ENCODE results near the gene TMEM200A. TPM values are rescaled to one million over a fixed set of nuclear protein-coding genes. Genes with fewer than 3 reads are reported as not detected.

The TMEM200A gene
- total RNA-seq, 4 donors from 2014 or later = 5.3 to 11.8 (median 8.1) TPM

GRCh38 chr6:130420911-130421310 lies 55.1 kb downstream of the TMEM200A start:
- Histone ChIP-seq H3K27me3 (no peaks in the 10 kb centered on the region), H3K4me1 (no peaks in the 10 kb centered on the region), H3K36me3 (no peaks in the 10 kb centered on the region), H3K9me3 (no peaks in the 10 kb centered on the region), H3K4me3 (no peak overlapping the region), H3K27ac (no peak overlapping the region)
- TF ChIP-seq CTCF (IDR thresholded peaks at IDR 0.05) (no peak), POLR2A (IDR thresholded peaks at IDR 0.05) (no peak), EP300 (IDR thresholded peaks at IDR 0.05) (no peak)
- DNase-seq (ENCODE audit: low spot score in 2 of 2) = no peak
- 94 to 97% methylated on average over 4 of the region's 4 CpGs for WGBS, 2 donors

- H3K36me3 ChIP-seq = no peaks in the 10 kb centered on the region
- WGBS, 2 donors = 39 to 48% methylated on average over 1 of the region's 1 CpG
- no peaks in the 10 kb centered on the region for H3K27me3 ChIP-seq
- no peak overlapping the region for H3K4me3 ChIP-seq
- no peak overlapping the region for H3K27ac ChIP-seq
- H3K9me3 ChIP-seq = no peaks in the 10 kb centered on the region
- no peaks in the 10 kb centered on the region for H3K4me1 ChIP-seq
- TF ChIP-seq EP300 (IDR thresholded peaks at IDR 0.05) = no peak
- no peak for TF ChIP-seq POLR2A (IDR thresholded peaks at IDR 0.05)
- no peak for TF ChIP-seq CTCF (IDR thresholded peaks at IDR 0.05)
- DNase-seq (ENCODE audit: low spot score in 2 of 2) = no peak
These were observed 55.8 kb downstream of the TMEM200A start for GRCh38 chr6:130421585-130421984.

GRCh38 chr6:130423044-130423443 lies 57.2 kb downstream of the TMEM200A start:
- H3K27ac ChIP-seq = no peak overlapping the region
- no peaks in the 10 kb centered on the region for H3K9me3 ChIP-seq
- 73 to 75% methylated on average over 3 of the region's 3 CpGs for WGBS, 2 donors
- no peak overlapping the region for H3K4me3 ChIP-seq
- no peaks in the 10 kb centered on the region for H3K27me3 ChIP-seq
- TF ChIP-seq CTCF (IDR thresholded peaks at IDR 0.05) (no peak), EP300 (IDR thresholded peaks at IDR 0.05) (no peak), POLR2A (IDR thresholded peaks at IDR 0.05) (no peak)
- DNase-seq (ENCODE audit: low spot score in 2 of 2) = no peak
- H3K36me3 ChIP-seq = no peaks in the 10 kb centered on the region
- no peaks in the 10 kb centered on the region for H3K4me1 ChIP-seq

- H3K4me1 ChIP-seq = no peaks in the 10 kb centered on the region
- 56 to 60% methylated on average over 2 of the region's 2 CpGs for WGBS, 2 donors
- no peak for TF ChIP-seq CTCF (IDR thresholded peaks at IDR 0.05)
- TF ChIP-seq EP300 (IDR thresholded peaks at IDR 0.05) = no peak
- no peak for TF ChIP-seq POLR2A (IDR thresholded peaks at IDR 0.05)
- no peak overlapping the region for H3K27ac ChIP-seq
- H3K4me3 ChIP-seq = no peak overlapping the region
- H3K27me3 ChIP-seq = no peaks in the 10 kb centered on the region
- no peak for DNase-seq (ENCODE audit: low spot score in 2 of 2)
- H3K36me3 ChIP-seq = no peaks in the 10 kb centered on the region
- no peaks in the 10 kb centered on the region for H3K9me3 ChIP-seq
These were observed 58.9 kb downstream of the TMEM200A start for GRCh38 chr6:130424710-130425109.

- Histone ChIP-seq H3K27me3 (no peaks in the 10 kb centered on the region), H3K27ac (no peak overlapping the region), H3K36me3 (no peaks in the 10 kb centered on the region), H3K4me3 (no peak overlapping the region), H3K4me1 (no peaks in the 10 kb centered on the region), H3K9me3 (no peaks in the 10 kb centered on the region)
- DNase-seq (ENCODE audit: low spot score in 2 of 2) = no peak
- WGBS, 2 donors = 87% methylated on average over 1 of the region's 1 CpG
- TF ChIP-seq CTCF (IDR thresholded peaks at IDR 0.05) (no peak), EP300 (IDR thresholded peaks at IDR 0.05) (no peak), POLR2A (IDR thresholded peaks at IDR 0.05) (no peak)
These were observed 59.7 kb downstream of the TMEM200A start for GRCh38 chr6:130425537-130425936.
